Motor neuron (in vitro differentiated cells): Measurements from ENCODE around the gene CAGE1. TPM values are rescaled to one million over a fixed set of nuclear protein-coding genes. Genes with fewer than 3 reads are reported as not detected.
A peak's percentile ranks its signal among the peaks of the same experiment; 100 is the strongest.
"Not testable (repeated sequence)": the region's sequence is repeated elsewhere in the genome, so short reads cannot be mapped to it uniquely, and the experiment has no call there.

Experiments
- ATAC-seq, 8 experiments: fragments of 200-7000 bp; cut with Tn5 transposase; replicated peaks in 6 of 8; 2 replicates each; pipeline ENCODE4 v1.8.0; 2021; ENCODE audit warnings: mild to moderate bottlenecking in 8 of 8, moderate library complexity in 8 of 8
- H3K27ac ChIP-seq, 2 donors: fragments of 250-450 bp; sonication (Bioruptor Pico); 2 replicates each; pipeline ENCODE4 v1.9.0; 2021; ENCODE audit warnings: antibody characterized with exemption in 2 of 2, mild to moderate bottlenecking in 2 of 2, moderate library complexity in 1 of 2
- H3K4me1 ChIP-seq, 2 donors: fragments of 250-450 bp; sonication (Bioruptor Pico); replicated peaks in 1 of 2; 2 replicates each; pipeline ENCODE4 v1.6.1; 2021; ENCODE audit warnings: antibody characterized with exemption in 2 of 2, mild to moderate bottlenecking in 2 of 2, moderate library complexity in 1 of 2
- H3K4me3 ChIP-seq, 5 donors: fragments of 250-450 bp; sonication (Bioruptor Pico); 2 replicates each; pipeline ENCODE4 v1.9.0; 2021; ENCODE audit warnings: antibody characterized with exemption in 5 of 5, mild to moderate bottlenecking in 5 of 5, moderate library complexity in 4 of 5
- WGBS, 10 experiments: fragments of 450-650 bp; shearing (Covaris generic); methylation state at CpG; one replicate each; pipeline ENCODE4 v1.0.0; 2022; 5-methylcytosine and 5-hydroxymethylcytosine counted together
- in situ Hi-C, 9 experiments: fragments of 400-800 bp; cut with MboI; loops; one replicate each; pipeline ENCODE4 v1.15.0; 2021; ENCODE audit warnings: low sequenced_read_pairs in 9 of 9, low pct_unique_long_range_greater_than_20kb in 2 of 9; ENCODE audit not compliant: unreplicated experiment in 9 of 9
- total RNA-seq, 8 experiments: library from RNA; unstranded; fragments of 300-600 nt; gene quantifications; 2 replicates each; pipeline versions ENCODE4 v1.2.3 to v1.2.4, GENCODE V29; 2022

Gene CAGE1
- total RNA-seq, 8 experiments from 2014 or later, result 0.07 to 0.22 (median 0.15) TPM; not detected in 1

DNA sequence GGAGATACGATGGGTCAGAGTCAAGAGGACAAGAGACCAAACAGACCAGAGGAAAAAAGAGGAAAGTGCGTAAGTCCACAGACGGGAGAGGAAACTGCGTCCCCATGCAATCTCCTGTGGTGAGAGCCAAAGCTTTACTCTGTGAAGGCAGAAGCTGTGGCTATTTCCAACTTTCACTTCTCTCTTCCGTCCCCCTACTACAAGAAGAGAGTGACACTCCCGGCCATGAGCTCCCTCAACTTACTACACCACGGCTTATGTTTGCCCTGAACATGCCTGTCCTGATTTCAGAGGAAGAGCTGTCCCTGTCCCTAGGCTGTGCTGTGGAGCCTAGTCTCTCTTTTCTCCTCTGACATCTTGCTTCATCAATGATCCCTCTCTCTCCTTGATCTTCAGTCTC, 65.0 kb downstream of the CAGE1 start:
- WGBS, 10 experiments, result 47 to 97% (median 85%) methylated on average over 3 to 7 of the region's 7 CpGs
- Histone ChIP-seq H3K4me1 (no peaks in the 10 kb centered on the region), H3K27ac (no peak overlapping the region), H3K4me3 (no peak overlapping the region)
- no peak for ATAC-seq
- in situ Hi-C loops, result no loop called here

DNA sequence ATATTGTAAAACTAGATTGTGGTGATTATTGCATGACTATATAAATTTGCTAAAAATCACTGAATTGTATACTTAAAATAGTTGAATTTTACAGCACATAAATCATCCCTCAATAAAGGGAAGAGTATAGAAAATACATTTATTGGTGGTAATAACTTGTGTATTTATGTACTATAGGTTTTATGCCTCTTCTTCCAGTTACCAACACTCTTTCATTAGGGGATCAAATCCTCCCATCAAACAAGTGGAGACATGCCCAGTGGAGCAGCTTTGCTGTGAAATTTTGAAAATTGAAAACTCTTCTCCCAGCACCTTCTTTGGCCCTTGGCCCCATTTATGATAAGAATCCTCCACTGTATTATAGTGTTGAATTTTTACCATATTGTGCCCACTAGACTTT, 66.5 kb downstream of the CAGE1 start:
- no peak overlapping the region for H3K4me3 ChIP-seq
- in situ Hi-C loops, result no loop called here
- no peaks in the 10 kb centered on the region for H3K4me1 ChIP-seq
- ATAC-seq, result no peak
- no peak overlapping the region for H3K27ac ChIP-seq

DNA sequence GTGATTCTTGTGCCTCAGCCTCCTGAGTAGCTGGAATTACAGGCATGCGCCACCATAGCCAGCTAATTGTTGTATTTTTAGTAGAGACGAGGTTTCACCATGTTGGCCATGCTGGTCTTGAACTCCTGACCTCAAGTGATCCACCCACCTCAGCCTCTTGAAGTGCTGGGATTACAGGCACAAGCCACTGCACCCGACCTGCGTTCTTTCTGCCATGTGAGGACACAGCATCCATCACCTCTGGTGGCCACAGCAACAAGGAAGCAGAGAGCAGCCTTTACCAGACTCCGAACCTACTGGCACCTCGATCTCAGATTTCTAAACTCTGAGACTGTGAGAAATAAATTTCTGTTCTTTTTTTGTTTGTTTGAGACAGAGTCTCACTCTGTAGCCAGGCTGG, 67.7 kb downstream of the CAGE1 start:
- in situ Hi-C loops, H3K4me1 ChIP-seq, H3K4me3 ChIP-seq, H3K27ac ChIP-seq, ATAC-seq: not testable (repeated sequence)
- WGBS, 10 experiments, result 45 to 100% (median 91%) methylated on average over 2 to 4 of the region's 6 CpGs; no CpG with 5 or more reads in 3 of the 10 experiments

DNA sequence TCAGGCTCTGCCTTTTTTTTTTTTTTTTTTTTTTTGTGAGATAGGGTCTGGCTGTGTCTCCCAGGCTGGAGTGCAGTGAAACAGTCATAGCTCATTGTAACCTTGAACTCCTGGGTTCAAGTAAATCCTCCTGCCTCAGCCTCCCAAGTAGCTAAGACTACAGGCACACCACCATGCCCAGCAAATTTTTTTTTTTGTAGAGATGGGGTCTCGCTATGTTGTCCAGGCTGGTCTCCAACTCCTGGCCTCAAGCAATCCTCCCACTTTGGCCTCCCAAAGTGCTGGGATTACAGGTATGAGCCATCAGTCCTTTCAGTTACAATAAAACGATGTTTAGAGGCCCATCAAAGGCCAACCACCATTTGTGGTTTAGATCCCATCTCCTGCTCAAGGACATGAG, 70.1 kb downstream of the CAGE1 start:
- WGBS, 10 experiments, result 40 to 100% (median 80%) methylated on average over 1 to 2 of the region's 2 CpGs; no CpG with 5 or more reads in 3 of the 10 experiments

DNA sequence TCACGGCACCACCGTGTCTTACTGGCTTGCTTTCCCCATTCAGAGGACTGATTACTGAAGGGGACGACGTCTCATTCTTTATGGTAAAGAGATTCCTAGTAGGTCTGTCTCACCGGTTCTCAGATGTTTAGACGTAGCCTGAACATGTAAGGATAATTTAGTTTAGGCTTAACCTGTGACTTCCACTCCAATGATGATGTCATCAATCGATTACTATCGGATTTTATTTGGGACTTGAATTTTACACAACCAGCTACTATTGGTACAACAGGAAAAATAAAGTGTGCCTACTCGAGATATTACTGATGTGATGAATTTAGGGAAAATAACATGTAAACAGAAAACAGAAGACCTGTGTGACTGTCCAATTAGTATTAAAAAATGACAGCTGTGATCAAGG, 72.0 kb downstream of the CAGE1 start:
- H3K27ac ChIP-seq, result no peak overlapping the region
- no peak for ATAC-seq
- H3K4me3 ChIP-seq, result no peak overlapping the region
- peaks cover 4 to 5% of the 10 kb centered on the region in 2 donors for H3K4me1 ChIP-seq
- in situ Hi-C loops, result no loop called here
- WGBS, 10 experiments, result 55 to 93% (median 83%) methylated on average over 1 to 9 of the region's 9 CpGs; no CpG with 5 or more reads in 1 of the 10 experiments

More for the DNA sequence above, 70.1 kb downstream of the CAGE1 start:
- H3K4me3 ChIP-seq, H3K4me1 ChIP-seq, in situ Hi-C loops, H3K27ac ChIP-seq, ATAC-seq: not testable (repeated sequence)

DNA sequence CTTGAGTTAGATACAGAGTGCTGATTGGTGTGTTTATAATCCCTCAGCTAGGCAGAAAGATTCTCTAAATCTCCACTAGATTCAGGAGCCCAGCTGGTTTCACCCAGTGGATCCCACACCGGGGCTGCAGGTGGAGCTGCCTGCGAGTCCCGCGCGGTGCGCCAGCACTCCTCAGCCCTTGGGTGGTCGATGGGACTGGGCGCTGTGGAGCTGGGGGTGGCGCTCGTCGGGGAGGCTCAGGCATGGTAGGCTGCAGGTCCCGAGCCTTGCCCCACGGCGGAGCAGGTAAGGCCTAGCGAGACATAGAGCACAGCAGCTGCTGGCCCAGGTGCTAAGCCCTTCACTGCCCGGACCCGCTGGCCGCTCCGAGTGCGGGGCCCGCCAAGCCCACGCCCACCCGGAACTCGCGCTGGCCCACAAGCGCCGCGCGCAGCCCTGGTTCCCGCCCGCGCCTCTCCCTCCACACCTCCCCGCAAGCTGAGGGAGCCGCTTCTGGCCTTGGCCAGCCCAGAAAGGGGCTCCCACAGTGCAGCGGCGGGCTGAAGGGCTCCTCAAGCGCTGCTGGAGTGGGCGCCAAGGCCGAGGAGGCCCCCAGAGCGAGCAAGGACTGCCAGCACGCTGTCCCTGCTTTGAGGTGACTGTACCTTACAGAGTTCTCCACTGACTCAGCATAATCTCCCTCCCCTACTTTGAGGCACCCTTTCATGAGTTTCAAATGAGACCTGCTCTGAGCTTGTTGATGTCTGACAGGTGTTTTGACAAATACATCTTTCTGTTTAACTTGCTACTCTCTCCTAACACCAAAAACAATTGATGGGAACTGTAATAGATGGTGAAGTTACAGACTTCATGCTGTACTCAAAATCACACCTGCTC, 72.6 kb downstream of the CAGE1 start:
- in situ Hi-C loops, result no loop called here
- peaks cover 4 to 5% of the 10 kb centered on the region in 2 donors for H3K4me1 ChIP-seq
- ATAC-seq, result no peak
- H3K27ac ChIP-seq, result no peak overlapping the region
- H3K4me3 ChIP-seq, result no peak overlapping the region
- WGBS, 10 experiments, result 40 to 100% (median 97%) methylated on average over 1 to 10 of the region's 41 CpGs; no CpG with 5 or more reads in 6 of the 10 experiments

DNA sequence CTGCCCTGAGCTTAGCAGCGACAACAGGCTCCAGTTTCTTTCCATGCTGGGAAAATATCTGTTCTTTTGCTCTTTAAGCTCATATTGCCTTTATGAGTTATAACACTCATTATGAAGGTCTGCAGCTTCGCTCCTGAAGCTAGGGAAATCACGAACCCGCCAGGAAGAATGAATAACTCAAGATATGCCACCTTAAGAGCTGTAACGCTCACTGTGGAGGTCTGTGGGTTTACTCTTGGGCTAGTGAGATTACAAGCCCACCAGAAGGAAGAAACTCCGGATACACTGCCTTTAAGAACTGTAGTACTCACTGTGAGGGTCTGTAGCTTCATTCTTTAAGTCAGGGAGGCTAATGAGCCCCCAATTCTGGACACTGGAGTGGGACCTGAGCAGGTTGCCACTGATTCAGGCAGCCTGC, 73.6 kb downstream of the CAGE1 start:
- WGBS, 10 experiments, result 63 to 94% (median 82%) methylated on average over 2 to 6 of the region's 6 CpGs; no CpG with 5 or more reads in 3 of the 10 experiments
- no peak overlapping the region for H3K4me3 ChIP-seq
- ATAC-seq, result no peak
- H3K4me1 ChIP-seq, result peaks cover 4 to 13% of the 10 kb centered on the region in 2 donors
- H3K27ac ChIP-seq, result no peak overlapping the region
- in situ Hi-C loops, result no loop called here

DNA sequence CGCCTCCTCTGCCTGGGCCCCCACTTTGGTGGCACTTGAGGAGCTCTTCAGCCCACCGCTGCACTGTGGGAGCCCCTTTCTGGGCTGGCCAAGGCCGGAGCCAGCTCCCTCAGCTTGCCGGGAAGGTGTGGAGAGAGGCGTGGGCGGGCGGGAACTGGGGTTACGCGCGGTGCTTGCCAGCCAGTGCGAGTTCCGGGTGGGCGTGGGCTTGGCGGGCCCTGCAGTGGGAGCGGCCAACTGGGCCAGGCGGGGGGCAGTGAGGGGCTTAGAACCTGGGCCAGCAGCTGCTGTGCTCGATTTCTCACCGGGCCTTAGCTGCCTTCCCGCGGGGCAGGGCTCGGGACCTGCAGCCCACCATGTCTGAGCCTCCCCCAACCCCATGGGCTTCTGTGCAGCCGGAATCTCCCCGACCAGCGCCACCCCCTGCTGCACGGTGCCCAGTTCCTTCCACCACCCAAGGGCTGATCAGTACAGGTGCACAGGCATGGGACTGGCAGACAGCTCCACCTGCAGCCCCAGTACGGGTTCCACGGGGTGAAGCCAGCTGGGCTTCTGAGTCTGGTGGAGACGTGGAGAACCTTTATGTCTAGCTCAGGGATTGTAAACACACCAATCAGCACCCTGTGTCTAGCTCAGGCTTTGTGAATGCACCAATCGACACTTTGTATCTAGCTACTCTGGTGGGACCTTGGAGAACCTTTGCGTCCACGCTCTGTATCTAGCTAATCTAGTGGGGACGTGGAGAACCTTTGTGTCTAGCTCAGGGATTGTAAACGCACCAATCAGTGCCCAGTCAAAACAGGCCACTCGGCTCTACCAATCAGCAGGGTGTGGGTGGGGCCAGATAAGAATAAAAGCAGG, 74.2 kb downstream of the CAGE1 start:
- H3K4me3 ChIP-seq, in situ Hi-C loops, H3K27ac ChIP-seq, ATAC-seq: not testable (repeated sequence)
- 86 to 97% (median 92%) methylated on average over 2 to 6 of the region's 34 CpGs; no CpG with 5 or more reads in 4 of the 10 experiments for WGBS, 10 experiments
- H3K4me1 ChIP-seq, result peaks cover 4 to 16% of the 10 kb centered on the region in 2 donors

DNA sequence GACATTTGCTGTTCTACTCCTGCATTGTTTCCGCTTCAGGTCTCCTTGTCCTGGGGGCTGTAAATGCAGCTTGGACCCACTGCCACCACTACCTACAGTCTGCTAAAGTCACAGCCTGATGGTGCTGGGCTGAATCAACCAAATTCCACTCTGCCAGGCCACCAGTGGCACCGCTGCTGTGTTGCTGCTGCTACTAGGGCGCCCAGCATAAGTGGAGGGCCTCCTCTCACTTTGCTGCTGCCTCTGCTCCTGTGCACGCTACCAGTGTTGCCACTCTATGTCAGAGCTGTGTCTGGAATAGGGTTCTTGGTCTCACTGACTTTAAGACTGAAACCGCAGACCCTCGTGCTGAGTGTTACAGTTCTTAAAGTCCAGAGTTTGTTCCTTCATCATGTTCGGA, 75.1 kb downstream of the CAGE1 start:
- WGBS, 10 experiments, result 40 to 100% (median 95%) methylated on average over 1 to 4 of the region's 7 CpGs; no CpG with 5 or more reads in 4 of the 10 experiments
- H3K27ac ChIP-seq, result no peak overlapping the region
- H3K4me3 ChIP-seq, result no peak overlapping the region
- in situ Hi-C loops, result no loop called here
- peaks cover 4 to 16% of the 10 kb centered on the region in 2 donors for H3K4me1 ChIP-seq
- ATAC-seq, result no peak

DNA sequence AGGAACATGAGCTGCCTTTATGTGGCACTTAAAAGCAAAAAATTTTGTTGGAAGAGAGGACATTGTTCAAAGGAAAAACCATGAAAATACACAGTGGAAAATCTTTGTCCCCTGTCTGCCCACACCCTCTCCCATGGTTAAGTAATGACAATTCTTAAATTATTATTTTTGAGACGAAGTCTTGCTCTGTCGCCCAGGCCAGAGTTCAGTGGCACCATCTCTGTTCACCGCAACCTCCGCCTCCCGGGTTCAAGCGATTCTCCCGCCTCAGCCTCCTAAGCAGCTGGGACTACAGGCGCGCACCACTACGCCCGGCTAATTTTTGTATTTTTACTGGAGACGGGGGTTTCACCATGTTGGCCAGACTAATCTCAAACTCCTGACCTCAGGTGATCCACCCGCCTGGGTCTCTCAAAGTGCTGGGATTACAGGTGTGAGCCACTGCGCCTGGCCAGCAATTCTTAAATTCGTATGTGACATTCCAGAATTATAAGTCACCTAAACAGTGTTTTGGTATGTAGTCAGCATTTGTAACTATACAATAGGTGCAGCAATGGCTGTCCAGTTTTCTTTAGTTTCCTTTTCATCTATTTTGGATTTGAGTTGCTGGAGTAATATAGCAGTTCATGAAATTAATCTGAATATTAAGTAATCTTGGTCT, 75.9 kb downstream of the CAGE1 start:
- in situ Hi-C loops, result no loop called here
- ATAC-seq, result no peak
- 50 to 100% (median 76%) methylated on average over 1 to 15 of the region's 15 CpGs; no CpG with 5 or more reads in 2 of the 10 experiments for WGBS, 10 experiments
- Histone ChIP-seq H3K4me1 (peaks cover 4 to 16% of the 10 kb centered on the region in 2 donors), H3K27ac (peak overlapping the region; percentile 77 to 82), H3K4me3 (peak overlapping the region; percentile 67 to 86 (median 85))

DNA sequence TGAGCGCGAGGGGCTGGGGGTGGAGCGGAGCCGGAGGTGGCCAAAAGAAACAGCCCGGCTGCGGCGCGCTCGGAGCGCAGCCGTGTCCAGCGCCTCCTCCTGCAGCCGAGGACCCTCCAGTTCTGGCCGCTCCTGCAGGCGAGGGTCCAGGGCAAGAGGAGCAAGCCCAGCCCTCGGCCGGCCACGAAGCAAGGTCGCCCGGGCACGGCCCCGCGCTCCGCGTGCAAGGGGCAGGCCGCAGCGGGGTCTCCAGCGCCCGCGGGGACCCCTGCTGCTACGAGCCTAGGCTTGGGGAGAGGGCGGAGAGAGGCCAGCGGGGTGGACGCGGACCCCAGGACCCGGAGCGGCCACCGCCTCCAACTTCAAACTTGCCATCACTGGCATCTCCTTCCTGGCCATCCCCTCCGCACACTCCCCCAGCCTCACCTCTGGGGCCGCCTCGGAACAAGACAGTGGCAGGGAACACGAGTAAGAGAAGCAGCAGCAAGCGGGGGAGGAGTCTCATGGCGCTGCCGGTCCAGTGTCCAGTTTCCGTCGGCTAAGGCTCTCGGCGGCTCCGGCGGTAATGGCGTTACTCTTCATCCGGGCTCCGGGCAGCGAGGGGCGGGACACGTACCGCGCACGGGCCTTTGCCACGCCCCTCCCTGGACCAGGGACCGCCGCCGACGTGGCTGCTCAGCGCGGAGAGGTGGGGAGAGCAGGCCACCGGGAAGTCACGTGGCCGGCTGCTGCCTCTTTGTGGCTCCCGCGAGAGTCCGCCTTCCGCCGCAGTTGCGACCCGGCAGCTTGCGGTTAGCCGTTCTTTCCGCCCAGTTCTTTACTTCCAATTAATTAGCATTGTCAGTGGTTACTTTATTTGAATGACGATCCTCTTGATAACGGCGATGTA, 76.7 kb downstream of the CAGE1 start, which contains the start of gene SSR1:
TSS of gene SSR1 (minus strand) at position 584 of the 889 bp plus-strand sequence. CDS start at position 505, 79 bp downstream.
- ATAC-seq, result peak; percentile 94 to 98 (median 95)
- 0 to 1% (median 0%) methylated on average over 2 to 14 of the region's 83 CpGs; no CpG with 5 or more reads in 3 of the 10 experiments for WGBS, 10 experiments
- peaks cover 4 to 16% of the 10 kb centered on the region in 2 donors for H3K4me1 ChIP-seq
- peak within 1 kb of the TSS; percentile 91 to 98 for H3K27ac ChIP-seq
- peak within 1 kb of the TSS; percentile 67 to 86 (median 85) for H3K4me3 ChIP-seq
- in situ Hi-C loops, result no loop called here
